ENCODE measurements around the gene ZNF564. TPM values are rescaled to one million over a fixed set of nuclear protein-coding genes. Genes with fewer than 3 reads are reported as not detected.

The ZNF564 gene
- total RNA-seq, 1 experiment from 2014 or later, result 6.4 TPM

DNA sequence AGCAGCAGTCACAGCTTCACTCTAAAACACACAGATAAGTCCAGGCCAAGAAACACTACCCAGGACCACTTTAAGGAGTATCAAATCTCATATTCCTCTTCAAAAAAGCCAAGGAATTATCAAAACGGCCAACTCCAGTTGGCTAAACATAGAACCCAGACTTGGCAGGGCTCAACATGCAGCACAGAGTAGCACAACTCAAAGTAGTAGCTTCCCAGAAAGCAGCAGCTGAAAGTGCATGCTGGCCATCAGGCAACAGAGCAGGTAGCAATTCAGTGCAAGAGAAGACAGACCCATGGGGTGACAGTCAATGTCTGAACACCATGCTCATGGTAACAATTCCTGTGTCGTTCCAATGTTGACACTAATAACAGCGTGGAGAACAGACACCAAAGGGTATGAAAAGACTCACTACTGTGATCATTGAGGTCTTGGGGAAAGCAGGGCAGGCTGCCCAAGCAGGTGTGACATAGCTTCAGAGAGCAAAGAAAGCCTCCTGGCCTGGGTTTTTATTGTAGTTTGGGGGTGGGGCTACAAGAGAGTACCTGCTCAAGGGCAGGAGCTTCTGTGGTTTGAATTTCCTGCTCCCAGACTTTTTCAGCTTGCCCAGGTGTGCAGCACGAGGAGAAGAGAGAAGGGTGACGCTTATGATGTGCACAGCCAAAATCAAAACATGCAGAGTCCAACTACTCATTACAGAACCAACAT, 72.9 kb downstream of the ZNF564 start:
- Histone ChIP-seq H3K4me3 (no peak overlapping the region), H3K27me3 (no peaks in the 10 kb centered on the region), H3K9me3 (peaks cover 13% of the 10 kb centered on the region), H3K36me3 (no peaks in the 10 kb centered on the region)
- no peak for DNase-seq

Other genes with a start within 250 kb of the ZNF564 start
- gene ZNF563, start 217.8 kb downstream of the ZNF564 start, total RNA-seq (2014; rRNA removed; shearing (Covaris generic); ENCODE audit: low replicate concordance), result 4.3 and 31.8 TPM in 2 replicates
- 4.5 and 4.8 TPM in 2 replicates for gene ZNF442, start 185.8 kb downstream of the ZNF564 start, total RNA-seq (2014; rRNA removed; shearing (Covaris generic); ENCODE audit: low replicate concordance)
- 5.2 and 22.6 TPM in 2 replicates for gene ZNF799, start 150.2 kb downstream of the ZNF564 start, total RNA-seq (2014; rRNA removed; shearing (Covaris generic); ENCODE audit: low replicate concordance)
- 3.2 and 5.5 TPM in 2 replicates for gene ZNF443, start 110.5 kb downstream of the ZNF564 start, total RNA-seq (2014; rRNA removed; shearing (Covaris generic); ENCODE audit: low replicate concordance)
- gene ZNF709, start 66.7 kb downstream of the ZNF564 start, total RNA-seq (2014; rRNA removed; shearing (Covaris generic); ENCODE audit: low replicate concordance), result 1.9 and 3.6 TPM in 2 replicates
- 4.3 and 5.4 TPM in 2 replicates for gene ZNF490, start 59.3 kb upstream of the ZNF564 start, total RNA-seq (2014; rRNA removed; shearing (Covaris generic); ENCODE audit: low replicate concordance)
- gene ZNF791, start 59.4 kb upstream of the ZNF564 start, total RNA-seq (2014; rRNA removed; shearing (Covaris generic); ENCODE audit: low replicate concordance), result 11.7 and 13.6 TPM in 2 replicates
- gene MAN2B1, start 115.3 kb upstream of the ZNF564 start, total RNA-seq (2014; rRNA removed; shearing (Covaris generic); ENCODE audit: low replicate concordance), result 37.5 and 91.0 TPM in 2 replicates
- 9.9 and 18.8 TPM in 2 replicates for gene WDR83, start 115.3 kb upstream of the ZNF564 start, total RNA-seq (2014; rRNA removed; shearing (Covaris generic); ENCODE audit: low replicate concordance)
- 127 and 140 TPM in 2 replicates for gene DHPS, start 130.4 kb upstream of the ZNF564 start, total RNA-seq (2014; rRNA removed; shearing (Covaris generic); ENCODE audit: low replicate concordance)
- not detected in 2 replicates for gene GNG14, start 136.5 kb upstream of the ZNF564 start, total RNA-seq (2014; rRNA removed; shearing (Covaris generic); ENCODE audit: low replicate concordance)
- 31.3 and 46.1 TPM in 2 replicates for gene FBXW9, start 145.1 kb upstream of the ZNF564 start, total RNA-seq (2014; rRNA removed; shearing (Covaris generic); ENCODE audit: low replicate concordance)
- gene TNPO2, start 172.4 kb upstream of the ZNF564 start, total RNA-seq (2014; rRNA removed; shearing (Covaris generic); ENCODE audit: low replicate concordance), result 83.5 and 84.5 TPM in 2 replicates
- 816 and 999 TPM in 2 replicates for gene TRIR, start 183.2 kb upstream of the ZNF564 start, total RNA-seq (2014; rRNA removed; shearing (Covaris generic); ENCODE audit: low replicate concordance)
- gene GET3, start 186.0 kb upstream of the ZNF564 start, total RNA-seq (2014; rRNA removed; shearing (Covaris generic); ENCODE audit: low replicate concordance), result 273 and 316 TPM in 2 replicates
- 0.30 TPM in 1 of 2 replicates, not detected in the other for gene BEST2, start 200.3 kb upstream of the ZNF564 start, total RNA-seq (2014; rRNA removed; shearing (Covaris generic); ENCODE audit: low replicate concordance)
- 23.1 and 48.2 TPM in 2 replicates for gene HOOK2, start 224.1 kb upstream of the ZNF564 start, total RNA-seq (2014; rRNA removed; shearing (Covaris generic); ENCODE audit: low replicate concordance)
- 82.5 and 125 TPM in 2 replicates for gene JUNB, start 240.0 kb upstream of the ZNF564 start, total RNA-seq (2014; rRNA removed; shearing (Covaris generic); ENCODE audit: low replicate concordance)